ENCODE results near the gene FBXO31.
"Not testable (repeated sequence)": the region's sequence is repeated elsewhere in the genome, so short reads cannot be mapped to it uniquely, and the experiment has no call there.

Gene FBXO31

DNA sequence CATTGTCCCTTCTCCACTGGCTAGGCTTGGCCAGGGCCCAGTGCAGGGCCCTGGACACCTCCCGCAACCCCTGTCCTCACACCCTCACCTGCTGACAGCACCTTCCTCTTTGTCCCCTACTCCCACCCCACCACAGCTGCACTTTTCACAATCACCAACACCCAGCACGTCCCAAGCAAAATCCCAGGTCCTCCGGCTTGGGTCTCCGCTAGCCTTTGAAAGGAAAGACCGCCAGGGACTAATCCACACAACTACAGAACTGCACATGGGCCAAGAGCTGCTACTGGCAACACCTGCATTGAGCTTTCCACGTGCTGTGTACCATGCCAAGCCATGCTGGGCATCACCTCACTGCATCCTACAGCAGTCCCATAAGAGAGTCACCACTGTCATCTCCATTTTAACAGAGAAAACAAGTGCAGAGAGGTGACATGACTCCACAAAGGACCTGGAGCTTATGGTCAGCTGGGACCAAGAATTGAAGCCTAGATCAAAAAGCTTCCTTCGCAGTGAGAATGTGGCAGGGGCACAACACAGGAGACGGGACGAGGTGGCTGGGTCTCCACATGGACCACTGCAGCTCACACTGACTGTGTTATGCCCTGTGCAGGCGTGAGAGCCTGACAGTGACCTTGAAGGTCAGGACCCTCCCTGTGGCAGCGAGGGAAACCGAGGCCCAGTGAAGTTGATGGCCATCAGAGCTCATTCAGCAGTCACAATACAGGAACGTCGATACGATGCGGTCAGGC is 22.5 kb downstream of the FBXO31 start:
- DNase-seq = no peak

GRCh38 chr16:87359121-87359520 is 24.5 kb downstream of the FBXO31 start:
- DNase-seq = no peak

- no peak for DNase-seq
Measured at GRCh38 chr16:87358696-87359095, 24.9 kb downstream of the FBXO31 start.

- DNase-seq = no peak
Measured at GRCh38 chr16:87358250-87358649, 25.3 kb downstream of the FBXO31 start.

DNA sequence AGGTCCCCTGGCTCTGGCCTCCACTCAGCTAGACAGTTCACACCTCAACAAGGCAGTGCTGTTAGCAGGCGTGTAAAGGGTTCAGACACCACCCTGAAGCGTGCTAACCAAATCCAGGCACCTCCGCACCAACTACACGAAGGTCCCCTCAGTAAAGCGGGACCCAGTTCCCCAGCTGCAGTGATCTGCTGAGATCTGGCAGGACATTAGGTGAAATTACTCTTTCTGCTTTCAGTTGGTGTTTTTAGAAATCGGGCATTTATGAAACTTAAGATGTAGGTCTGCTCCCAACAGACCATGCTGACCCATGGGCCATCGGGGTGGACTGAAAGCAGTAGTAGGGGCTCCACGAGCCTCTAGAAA is 27.1 kb downstream of the FBXO31 start:
- DNase-seq = no peak

DNA sequence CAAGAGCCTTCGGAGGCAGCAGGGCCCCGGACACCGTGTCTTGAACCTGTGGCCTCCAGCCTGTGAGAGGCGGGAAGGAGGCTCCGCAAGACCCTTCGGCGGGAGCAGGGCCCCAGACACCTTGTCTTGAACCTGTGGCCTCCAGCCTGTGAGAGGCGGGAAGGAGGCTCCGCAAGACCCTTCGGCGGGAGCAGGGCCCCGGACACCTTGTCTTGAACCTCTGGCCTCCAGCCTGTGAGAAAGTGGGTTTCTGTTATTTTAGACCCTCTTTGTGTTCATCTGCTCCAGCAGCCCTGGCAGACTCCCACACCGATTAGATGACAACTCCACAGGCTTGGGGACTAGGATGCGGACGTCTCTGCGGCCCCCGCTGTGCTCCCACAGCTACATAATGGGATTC is 30.0 kb downstream of the FBXO31 start:
- DNase-seq = no peak

GRCh38 chr16:87352818-87353217 is 30.8 kb downstream of the FBXO31 start:
- no peak for DNase-seq

GRCh38 chr16:87351320-87351698 is 32.3 kb downstream of the FBXO31 start:
- DNase-seq = no peak

GRCh38 chr16:87350681-87351319 is 32.8 kb downstream of the FBXO31 start:
- no peak for DNase-seq

DNA sequence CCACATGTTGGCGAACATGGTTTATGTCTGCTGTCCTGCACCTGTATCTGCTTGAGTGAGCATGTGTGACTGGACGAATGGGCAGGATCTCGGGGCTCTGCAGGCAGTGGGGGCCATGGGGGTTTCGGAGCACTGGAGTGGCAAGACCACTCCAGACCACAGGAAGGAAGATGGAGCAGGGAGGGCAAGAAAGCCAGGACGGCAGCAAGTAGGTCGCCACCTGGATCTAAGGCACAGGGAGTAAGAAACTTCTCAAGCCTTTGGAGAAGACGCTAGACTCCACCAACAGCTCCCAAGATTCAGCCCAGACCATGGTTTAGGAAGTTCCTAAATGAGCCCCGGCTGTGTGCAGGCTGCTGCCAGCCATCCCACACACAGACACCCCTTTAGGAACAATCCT is 33.5 kb downstream of the FBXO31 start:
- DNase-seq = no peak

DNA sequence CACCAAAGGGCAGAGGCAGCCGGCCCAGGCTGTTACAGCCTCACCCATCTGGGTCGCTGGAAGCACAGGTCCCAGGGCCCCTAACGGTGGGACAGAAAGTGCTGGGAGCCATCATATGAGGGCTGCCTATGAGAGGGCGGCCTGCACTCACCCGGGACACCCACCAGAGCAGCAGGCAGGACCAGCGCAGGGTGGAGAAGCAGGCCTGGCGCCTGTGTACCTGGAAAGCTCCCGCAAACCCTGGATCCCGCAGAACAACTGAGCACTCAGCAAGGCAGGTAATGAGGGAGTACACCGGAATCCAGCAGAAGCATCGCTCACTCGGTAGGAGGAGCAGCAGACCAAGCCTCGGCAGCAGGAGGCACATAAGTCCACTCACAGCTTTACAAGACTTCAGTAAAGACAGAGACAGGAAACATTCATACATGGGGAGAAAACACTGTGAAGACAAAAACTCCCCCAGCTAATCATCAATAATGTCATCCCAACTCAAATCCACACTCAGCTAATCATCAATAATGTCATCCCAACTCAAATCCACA is 34.9 kb downstream of the FBXO31 start:
- DNase-seq = no peak

DNA sequence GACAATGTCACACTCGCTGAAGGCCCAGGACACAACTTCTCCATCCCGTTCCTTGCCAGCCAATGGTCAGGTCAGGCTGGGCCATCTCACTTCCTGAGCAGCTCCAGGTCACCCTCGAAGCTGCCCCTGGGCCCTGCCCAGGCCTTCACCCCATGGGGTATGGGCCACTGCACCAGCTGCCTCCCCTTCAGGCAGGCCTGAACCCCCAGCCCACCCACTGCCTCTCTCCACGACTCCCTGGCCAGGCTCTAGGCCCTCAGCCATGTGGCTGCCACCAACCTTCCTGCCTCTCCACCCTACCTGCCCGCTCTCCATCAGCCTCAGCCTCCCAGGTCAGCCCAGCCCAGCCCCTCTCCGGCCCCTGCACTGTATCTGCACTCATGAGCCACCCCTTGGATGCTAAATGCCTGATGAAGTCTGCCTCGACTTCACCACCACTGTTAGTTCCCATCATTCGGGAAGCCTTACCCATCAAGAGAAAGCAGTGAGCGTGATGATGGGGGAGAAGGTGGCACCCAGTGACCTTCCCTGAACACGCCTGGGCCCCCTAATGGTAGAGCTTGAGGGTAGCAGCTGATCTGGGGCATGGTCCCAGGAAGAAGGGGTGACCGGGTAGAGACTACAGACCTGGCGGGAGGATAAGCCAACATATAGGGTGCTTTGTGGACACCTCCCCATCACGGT is 35.5 kb downstream of the FBXO31 start:
- no peak for DNase-seq

DNA sequence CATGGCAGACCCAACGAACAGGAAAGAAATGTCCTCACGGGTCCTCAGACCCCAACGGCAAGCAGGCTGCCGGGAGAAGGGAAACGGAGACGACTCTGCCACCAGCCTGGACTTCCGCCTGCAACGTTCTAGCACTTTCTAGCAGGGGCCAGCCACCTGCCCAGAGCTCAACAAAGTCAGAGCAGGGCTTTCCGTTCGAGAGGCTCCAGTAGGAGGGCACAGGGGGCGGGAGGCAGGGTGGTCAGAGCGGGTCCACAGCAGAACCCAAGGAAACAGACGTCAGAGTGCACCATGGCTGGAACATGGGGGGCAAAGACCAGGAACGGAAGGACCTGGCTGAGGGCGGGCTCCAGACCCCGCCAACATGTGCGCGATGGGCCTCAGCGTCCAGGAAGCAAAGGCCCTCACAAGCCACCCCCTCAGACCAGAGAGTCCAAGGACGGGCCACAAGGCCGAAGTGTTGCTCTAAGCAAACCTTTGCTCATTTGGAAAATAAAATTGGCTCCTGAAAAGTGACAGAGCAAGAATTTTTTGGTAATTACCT is 37.0 kb downstream of the FBXO31 start:
- DNase-seq = no peak

- no peak for DNase-seq
Measured at GRCh38 chr16:87345726-87346424, 37.7 kb downstream of the FBXO31 start.

DNA sequence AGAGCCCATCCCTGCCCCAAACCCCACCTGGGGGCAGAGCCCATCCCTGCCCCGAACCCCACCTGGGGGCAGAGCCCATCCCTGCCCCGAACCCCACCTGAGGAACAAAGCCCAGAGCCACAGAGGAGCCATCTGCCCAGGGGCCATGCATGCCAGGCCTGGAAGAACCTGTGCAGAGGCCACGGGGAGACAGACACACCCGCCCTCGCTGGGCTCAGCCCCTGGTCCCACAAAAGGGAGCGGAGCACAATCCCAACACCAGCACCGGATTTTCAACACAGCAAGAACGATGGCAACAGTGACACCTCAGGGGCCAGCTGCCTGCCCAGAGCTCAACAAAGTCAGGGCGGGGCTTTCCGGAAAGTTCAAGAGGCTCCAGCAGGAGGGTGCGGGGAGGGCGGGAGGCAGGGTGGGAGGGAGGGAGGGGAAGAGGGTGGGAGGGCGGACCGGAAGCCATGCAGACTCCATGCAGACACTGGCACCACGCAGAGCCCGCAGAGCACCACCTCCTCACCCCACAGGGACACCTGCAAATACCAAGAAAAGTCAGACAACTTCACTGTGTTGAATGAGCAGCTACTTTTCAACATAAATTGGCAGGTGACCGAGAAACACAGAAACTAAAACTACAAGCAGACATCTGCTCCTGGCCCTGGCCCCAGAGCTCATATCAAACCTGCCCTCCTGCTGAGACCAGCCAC is 38.5 kb downstream of the FBXO31 start:
- peak; percentile 67 for DNase-seq

GRCh38 chr16:87344165-87344930 is 39.2 kb downstream of the FBXO31 start:
- no peak for DNase-seq

DNA sequence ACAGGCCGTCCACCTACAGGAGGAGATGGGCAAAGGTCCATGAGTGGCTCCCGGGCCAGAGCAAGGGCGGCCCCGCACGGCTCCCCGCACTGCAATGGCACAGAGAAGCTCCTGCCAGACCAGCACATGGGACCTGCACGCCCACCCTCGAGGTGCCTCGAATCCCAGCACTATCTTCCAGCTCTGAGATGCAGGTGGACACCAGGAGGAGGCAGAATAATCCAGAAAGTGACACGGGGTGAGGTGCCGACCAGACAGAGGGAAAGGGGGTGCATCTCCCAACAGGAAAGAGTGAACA is 39.9 kb downstream of the FBXO31 start:
- DNase-seq = no peak

DNA sequence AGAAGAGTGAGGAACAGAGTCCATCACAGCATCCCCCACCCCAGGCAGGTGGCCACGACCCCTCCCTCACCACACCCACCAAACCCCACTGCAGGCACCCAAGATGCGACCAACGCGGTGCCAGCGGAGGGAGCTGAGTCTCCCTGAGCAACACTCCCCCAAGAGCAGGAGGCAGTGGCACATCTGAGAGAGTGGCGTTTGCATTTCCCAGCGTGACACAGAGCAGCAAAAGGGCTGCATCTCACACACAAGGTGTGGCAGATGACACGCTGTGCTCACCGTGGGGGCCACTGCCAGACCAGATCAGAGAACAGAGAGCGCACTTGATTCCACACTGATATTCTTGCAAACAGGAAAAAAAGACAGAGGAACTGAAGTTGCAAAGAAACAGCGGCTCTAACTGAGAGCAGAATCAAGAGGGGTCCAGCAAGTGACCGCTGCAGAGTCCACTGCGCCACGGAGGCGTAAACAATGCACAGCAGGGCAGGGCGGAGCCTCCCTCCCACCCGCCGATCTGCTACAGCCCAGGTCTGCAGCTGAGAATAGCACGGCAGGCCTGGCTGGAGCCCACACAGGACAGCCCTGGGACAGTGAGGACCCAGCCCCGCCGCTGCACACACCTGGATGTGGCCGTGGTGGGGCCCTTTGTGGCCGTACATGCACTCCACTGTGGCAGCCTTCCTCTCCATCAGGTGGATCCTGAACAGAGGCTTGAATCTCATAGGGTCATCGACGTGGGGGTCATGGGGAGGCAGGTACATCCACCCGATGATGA is 40.4 kb downstream of the FBXO31 start:
- no peak for DNase-seq

DNA sequence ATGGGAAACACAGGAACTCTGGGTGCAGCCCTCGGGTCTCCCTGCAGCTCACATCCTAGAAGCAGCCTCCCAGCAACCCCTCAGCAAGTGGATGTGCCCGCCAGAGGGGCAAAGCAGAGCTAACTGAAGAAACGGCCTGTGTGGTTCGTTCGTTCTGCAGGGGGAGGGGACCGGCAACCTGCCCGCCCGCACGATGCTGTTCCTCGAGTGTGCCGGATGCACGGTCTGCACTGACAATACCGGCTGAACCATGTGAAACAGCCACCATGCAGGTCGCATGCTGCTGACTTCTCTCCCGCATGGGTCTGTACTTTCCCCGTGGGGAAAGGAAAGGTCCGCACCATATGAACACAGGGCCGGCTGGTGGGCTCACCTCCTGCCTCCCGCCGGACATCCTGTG is 41.1 kb downstream of the FBXO31 start:
- DNase-seq = no peak

DNA sequence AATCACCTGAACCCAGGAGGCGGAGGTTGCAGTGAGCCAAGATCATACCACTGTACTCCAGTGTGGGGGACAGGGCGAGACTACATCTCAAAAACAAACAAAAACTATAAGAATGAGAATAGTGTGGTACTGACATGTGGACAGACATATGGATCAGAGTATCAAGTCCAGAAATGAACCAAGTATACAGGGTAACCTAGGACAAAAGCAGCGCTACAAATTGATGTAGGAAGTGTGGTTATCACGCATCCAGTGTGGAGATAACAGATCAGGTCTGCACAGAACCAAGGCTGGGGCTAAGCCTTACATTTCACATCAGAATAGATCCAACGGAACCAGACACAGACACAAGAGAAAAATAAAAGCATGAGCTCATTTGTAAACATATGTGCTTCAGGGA is 43.4 kb downstream of the FBXO31 start:
- no peak for DNase-seq

DNA sequence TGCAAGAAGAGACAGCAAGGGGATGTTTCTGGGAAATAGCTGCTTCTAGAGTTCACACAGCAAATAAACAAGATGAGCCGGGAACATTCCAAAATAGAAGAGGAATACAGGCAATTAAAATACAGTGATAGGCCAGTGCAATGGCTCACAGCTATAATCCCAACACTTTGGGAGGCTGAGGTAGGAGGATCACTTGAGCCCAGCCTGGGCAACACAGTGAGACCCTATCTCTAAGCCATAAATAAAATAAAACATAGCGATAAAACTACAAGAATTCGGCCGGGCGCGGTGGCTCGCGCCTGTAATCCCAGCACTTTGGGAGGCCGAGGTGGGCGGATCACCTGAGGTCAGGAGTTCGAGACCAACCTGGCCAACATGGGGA is 43.9 kb downstream of the FBXO31 start:
- DNase-seq = not testable (repeated sequence)

All from activated CD8-positive, alpha-beta memory T cell treated with anti-CD3 and anti-CD28 coated beads for 24 hours (primary cell).